Ishikawa (cell line): ENCODE measurements around the gene STK32A.

Source experiments
- RAD21 ChIP-seq: IDR thresholded peaks from 2 replicates; pipeline ENCODE4 v1.6.1; 2012; ENCODE audit warnings: low read depth
- ZBTB7A ChIP-seq: IDR thresholded peaks from 2 replicates; pipeline ENCODE4 v1.6.1; 2012; ENCODE audit warnings: low read depth

GRCh38 chr5:147327905-147328304 lies 93.1 kb downstream of the STK32A start:
- TF ChIP-seq ZBTB7A (no peak), RAD21 (no peak)
